Activated CD8-positive, alpha-beta memory T cell treated with anti-CD3 and anti-CD28 coated beads, Interleukin-2, amount 50 U/mL, for 4 hours (primary cell): Measurements from ENCODE around the gene NTN1.
"Not testable (repeated sequence)": the region's sequence is repeated elsewhere in the genome, so short reads cannot be mapped to it uniquely, and the experiment has no call there.

Experiments
- DNase-seq: peaks from one replicate; pipeline ENCODE4 v3.0.0-alpha.2; 2020

Gene NTN1

DNA sequence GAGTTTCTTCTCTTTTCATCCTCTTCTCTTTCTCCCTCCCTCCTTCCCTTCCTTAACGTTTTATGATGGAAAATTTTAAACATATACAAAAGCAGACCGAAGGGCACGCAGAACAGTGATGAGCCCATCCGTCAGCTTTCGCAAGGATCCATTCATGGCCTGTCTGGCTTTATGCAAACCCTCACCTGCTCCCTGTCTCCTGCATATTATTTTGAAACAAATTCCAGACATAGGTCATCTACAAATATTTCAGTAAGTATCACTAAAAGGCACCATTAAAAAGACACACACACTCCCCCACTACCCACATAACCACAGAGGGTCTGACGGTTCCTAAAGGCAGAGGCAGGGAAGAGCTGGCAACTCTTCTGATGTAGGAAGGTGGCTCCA is 235.0 kb downstream of the NTN1 start:
- DNase-seq: no peak

DNA sequence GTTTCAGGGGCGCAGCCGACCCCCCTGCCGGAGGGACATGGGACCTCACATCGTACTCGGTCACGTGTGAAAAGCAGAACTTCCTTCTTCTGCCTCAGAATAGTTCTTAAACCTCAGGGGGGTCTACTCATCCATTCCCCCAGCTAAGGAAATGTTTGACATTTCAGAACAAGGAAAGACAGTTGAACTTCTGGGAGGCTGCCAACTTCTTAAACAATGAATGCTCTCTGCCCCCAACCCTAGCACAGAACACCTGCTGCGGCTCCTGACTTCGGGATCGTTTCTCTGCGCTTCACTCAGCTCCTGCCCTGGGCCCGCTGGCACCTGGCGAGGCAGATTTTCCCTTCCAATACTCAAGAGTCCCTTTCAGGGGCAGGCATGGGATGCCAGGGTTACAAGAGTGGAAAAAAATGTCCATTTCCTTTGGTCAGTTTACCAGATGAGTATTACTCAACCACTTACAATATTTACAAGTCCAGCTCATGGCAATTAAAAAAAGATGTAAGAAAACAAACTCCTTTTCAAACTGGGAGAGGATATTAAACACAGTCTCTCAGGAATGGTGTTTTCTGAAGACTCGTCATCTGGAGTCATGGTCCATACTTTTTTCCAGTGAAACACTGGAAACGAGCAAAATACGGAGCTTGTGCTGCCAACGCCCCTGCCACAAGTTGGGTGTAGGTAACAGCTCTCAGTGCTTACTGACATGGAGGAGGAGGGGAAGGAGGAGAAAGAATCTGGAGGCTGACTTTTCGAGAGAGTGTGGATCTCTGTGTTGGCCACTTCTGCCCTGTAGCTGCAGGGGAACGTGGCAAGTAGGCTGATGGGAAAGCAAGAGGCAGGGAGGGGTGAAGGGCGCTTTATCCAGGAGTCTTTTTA is 235.7 kb downstream of the NTN1 start:
- DNase-seq: no peak

GRCh38 chr17:9257630-9257965 is 236.3 kb downstream of the NTN1 start:
- DNase-seq: not testable (repeated sequence)

DNA sequence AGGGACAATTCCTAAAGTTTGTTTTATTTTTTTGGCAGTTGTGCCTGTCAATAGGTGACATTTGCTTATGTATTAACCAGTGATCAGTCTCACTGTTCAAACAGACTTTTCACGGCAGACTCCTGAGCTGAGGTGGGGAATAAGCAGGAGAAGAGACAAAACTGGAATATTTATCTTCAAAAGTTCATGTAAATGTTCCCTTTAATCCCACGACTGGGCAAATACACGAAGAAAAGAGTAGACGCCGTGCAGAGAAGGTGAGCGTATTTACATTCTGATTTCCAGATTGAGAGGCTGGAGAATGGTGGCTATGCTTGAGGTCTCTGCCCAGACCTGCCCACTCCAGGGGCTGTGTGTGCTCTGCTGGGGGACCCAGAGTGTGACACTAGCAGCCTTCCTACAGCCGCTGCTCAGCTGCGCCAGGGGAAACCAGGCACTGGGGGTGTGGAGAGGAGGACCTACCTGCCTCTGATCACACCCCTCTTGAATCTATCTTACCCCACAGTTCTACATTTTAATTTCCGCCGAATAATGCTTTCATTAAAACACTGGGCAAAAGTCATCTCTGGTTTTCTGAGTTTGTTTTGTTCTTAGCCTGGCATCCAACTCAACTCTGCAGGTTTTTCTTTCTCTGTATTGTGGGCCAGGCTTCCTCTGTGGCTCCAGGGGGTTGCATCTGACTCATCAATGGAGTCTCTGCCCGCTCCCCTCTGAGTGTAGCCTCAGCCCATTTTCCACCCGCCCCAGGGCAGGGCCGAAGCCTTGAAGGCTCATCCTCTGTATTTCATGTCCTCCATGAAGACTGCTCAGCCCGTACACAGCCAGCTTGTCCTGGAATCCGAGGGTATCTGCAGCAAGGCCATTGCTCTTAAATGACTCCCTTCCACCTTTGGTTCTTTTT is 237.1 kb downstream of the NTN1 start:
- DNase-seq: no peak

- DNase-seq: no peak
Measured at GRCh38 chr17:9259419-9259818, 238.1 kb downstream of the NTN1 start.

DNA sequence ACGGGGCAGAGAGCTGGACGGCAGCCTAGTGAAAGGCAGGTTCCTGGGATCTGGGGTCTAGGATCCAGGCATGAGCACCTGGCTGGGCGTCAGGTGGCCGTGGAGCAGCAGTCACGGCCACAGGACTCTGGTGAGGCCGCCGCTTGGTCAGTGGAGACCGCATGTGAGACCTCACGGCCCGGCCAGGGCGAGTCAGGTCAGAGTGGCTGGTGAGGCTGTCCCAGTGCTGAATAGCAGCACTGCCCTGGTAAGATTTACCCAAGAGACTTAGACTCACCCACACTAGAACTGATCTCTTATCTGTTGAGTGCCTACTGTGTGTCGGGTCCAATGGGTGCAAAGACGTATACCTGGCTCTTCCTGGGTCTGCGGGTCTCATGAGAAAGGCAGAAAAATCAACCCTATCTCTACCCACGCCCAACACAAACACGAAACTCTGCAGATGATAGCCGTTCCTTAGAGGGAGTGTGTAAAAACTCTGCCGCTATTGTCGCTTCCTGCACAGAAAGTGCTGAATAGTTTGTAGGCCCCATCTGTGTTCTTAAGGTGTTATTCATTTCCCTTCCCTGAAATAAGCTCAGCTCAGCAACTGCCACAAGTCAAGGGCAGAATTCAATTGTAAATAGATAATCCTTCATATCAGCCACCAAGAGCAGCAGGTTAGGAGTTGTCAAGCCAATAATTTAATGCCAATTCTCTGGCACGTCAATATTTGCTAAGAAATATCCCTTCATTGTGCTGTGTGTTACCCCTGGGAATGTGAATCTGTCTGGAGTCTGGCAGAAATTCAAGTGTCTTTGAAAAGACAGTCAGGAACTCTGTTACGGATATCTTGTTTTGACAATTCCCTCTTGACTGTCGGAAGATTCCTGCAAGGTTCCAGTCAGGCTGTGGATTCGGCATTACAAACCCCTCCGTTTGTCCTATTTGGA is 240.0 kb downstream of the NTN1 start:
- no peak for DNase-seq

DNA sequence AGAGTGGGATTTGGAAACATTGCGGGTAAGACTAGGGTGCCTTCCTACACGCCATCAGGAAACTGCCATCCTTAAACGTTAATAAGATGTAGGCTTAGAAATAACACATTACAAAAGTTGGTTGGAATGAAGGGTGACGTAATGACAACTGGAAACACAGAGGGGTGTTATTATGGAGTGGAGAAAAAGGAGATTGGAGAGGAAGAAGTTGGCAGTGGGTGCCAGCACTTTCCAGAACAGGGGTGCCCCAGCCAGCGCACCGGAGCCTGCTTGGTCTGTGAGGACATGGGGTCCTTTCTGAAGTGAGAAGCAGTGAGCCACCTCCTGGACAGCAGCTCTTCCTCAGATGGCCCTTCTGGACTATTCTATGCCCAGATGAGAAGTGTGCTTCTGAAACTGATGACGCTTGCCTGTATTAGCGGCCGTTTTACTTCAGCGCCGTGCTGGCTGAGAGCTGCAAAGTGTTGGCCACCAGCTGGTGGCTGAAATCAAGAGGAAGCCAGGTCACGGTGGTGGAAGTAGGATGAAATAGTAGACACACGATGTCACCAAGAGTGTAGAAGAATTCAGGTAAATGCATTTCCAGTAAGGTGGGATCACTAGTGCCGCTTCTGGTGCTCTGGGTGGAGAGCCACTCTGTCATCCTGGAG is 244.8 kb downstream of the NTN1 start:
- no peak for DNase-seq

DNA sequence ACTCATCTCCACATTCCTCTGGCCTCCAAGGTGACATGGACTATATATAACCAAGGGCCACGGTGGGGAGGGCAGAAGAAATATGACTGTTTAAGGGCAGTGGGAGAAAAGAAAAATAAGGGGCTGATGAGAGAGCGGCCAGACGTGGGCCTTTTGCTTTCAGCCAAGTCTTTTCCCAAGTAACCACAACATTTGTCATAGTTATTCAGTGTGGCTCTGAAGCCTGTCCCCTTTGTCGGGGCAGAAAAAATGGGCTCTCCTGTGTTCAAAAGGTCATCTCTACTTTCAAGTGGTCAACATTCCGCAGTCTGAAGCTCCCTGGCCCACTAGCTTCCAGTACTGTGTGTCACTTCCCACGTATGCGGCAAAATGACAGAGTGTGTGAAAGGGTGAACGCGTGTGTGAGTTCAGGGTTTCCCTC is 245.4 kb downstream of the NTN1 start:
- DNase-seq: no peak

- no peak for DNase-seq
Measured at GRCh38 chr17:9268546-9268945, 247.2 kb downstream of the NTN1 start.

- no peak for DNase-seq
Measured at GRCh38 chr17:9269350-9270035, 248.2 kb downstream of the NTN1 start.

DNA sequence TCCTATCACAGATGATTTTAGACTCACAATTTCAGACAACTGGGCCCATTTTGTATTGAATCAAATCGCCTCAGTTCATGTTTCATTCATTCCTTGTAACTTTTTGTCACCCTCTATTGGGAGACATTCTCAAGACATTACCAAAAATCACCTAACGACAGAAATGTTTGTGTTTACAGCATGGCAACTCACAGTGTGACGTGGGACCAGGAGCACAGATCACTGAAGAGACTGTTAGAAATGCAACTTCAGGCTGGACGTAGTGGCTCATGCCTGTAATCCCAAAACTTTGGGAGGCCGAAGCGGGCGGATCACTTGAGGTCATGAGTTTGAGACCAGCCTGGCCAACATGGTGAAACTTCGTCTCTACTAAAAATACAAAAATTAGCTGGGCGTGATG is 249.6 kb downstream of the NTN1 start:
- no peak for DNase-seq

DNA sequence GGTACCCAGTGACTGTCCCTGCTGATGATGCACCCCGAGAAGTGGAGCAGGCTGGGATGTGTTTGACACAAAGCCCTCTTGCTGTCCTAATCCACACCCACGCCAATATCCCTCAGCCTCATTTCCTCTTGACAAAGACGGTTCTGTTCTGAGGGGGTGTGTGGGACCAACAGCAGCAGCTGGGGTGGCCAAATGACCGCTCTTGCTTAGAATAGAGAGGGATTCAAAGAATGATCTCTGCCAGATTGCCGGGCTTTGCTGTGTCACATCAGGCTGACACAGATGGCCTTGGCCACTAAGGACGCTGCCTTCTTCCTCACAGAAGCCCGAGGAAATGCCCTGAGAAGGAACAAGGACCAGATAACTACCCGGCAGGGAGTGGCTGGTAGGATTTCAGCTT is 250.7 kb downstream of the NTN1 start:
- DNase-seq: no peak

DNA sequence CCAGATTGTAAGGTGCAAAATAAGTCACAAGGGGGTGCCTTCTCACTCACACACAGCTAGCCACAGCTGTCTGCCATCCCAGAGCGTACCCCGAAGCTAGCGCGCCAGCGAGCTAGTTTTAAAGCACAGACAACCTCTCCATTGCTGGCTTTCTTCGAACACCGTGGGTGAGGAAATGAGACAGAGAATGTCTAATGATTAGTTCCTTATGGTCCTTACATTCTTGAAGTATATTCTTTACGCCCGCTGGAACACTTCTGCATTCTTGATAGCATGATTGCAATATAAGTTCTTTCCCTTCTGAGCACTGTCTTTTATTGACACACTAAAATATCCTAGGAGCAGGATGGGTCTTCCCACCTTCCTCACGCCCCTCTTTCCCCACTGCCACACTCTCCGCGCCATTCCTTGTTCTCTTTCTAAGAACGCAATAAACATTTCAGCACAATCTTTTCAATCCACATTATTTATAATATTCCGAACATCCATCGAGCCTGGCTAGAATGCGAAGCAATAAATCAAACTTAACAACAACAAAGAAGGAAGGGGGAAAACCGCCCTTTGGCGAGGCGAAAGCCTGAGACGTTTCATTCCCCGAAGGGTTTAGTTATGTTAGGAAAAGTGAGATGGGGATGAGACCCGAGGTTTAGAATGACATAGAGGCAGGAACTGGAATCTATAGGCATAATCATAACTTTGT is 251.3 kb downstream of the NTN1 start:
- no peak for DNase-seq

DNA sequence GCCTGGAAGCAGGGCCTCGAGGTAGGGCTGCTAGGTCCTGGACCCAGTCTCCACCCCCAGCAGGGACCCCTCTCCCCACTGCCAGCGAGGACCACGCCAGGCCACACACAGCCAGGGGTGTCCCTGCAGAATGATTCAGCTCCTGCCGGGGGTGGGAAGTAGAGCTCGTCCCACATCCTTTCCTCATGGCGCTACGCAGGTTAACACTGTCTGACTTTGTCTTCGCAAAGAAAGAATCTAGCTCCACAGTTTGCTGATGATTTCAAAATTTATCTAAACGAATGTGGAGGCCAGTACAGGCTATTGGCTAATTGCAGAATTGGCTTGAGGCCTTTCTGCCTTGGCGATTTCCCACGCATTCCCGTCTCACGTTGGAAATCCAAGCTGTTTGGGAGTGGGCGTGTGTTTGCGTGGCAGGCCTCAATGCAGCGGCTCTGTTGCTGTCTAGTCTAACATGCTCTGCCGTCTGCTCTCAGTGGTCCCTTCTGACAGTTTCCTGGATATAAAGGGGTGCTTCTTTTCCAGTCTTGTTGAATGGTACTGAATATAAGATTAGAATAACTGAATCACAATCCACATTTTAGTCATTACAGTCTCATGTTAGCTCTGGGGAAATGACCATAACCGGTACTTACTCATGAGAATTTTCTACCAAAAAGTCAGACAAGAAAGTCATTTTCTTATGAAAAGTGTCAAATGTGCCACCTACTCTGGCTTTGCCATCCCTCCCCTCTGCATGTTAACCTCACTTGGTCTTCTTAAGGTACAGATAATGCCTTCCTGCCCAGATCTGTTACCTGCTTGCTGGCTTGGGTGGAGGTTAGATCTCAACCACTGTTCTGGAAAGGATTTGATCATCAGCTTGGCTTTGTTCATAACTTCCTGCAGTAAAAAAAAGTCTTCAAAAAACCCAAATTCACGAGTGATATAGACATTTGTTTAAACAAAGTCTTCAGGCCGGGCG is 252.4 kb downstream of the NTN1 start:
- DNase-seq: no peak

DNA sequence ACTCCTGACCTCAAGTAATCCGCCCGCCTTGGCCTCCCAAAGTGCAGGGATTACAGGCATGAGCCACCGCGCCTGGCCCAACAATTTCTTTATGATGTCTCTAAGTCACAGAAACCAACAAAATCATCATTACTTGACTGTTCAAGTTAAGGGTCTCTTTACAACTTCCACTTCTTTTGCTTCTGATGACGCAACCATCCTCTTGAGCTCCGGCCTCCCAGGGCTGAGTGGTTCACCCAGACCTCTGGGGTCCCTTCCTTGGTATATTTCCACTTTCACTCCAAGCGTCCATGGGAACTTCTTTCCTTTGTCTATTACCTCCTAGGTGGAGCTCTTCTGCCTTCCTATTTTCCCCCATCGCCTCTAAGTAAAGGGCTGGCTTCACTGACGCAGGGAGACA is 253.7 kb downstream of the NTN1 start:
- no peak for DNase-seq

GRCh38 chr17:9279893-9280292 is 258.6 kb downstream of the NTN1 start:
- DNase-seq: no peak

DNA sequence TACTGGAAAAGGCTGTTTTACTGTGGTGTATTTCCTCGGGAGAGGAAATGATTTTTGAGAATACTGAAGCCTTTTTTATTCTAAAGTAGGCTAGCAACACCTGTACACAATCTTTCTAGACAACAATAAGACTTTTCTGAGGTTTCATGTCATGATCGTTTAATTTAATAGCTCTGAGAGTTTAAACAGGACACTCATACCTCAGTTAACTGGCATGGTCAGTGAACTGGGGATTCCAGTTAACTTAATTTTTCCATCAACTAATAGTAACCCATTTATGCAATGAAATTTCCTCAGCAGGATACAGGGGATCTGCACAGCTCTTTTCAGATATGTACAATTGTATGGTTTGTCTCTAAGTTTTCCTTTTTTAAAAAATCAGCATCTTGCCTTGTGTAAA is 262.6 kb downstream of the NTN1 start:
- DNase-seq: no peak

- DNase-seq: no peak
Measured at GRCh38 chr17:9284884-9285283, 263.6 kb downstream of the NTN1 start.

DNA sequence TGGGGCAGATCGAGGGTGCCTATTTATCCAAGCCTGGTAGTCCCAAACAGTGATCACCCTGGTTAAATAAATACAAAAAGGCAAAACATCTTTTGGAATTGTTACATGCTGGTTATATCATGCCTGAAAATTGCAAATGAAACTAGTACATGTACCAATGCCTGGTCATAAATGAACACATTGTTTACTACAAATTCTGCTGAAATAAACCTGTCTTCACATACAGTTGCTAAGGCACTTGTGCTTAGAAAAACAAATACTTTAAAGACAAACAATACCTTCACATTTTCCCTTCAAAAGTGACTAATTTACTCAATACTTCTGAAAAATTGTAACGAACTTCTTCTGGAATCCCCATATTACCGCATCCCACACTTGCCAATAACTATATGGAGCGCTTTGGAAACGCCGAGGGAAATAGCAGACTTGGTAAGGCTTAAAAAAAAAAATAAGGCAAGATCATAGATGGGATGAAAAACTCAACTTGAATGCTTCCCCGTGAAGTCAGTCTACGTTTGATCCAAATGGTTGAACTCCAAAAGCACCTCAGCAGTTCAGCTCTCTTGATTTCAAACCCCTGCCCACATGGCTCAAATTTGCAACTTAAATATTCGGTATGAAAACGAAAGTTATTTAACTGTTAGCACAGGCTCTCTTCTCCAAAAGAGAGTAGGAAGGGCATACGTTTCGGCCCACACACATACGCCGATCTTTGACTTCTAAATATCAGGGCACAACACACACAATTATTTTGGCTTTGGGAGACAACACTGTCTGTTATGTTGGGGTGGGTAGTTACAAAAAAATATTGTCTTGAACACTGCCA is 264.5 kb downstream of the NTN1 start:
- DNase-seq: no peak
